ENCODE data around the gene LRRTM4. TPM values are rescaled to one million over a fixed set of nuclear protein-coding genes. Genes with fewer than 3 reads are reported as not detected.
"Not testable (repeated sequence)": the region's sequence is repeated elsewhere in the genome, so short reads cannot be mapped to it uniquely, and the experiment has no call there.

Gene LRRTM4
- total and polyA plus RNA-seq, 2 of the 13 experiments (the other 11 are each of a cell fraction or from before 2014, with no cell fraction given) = 1.2 TPM

DNA sequence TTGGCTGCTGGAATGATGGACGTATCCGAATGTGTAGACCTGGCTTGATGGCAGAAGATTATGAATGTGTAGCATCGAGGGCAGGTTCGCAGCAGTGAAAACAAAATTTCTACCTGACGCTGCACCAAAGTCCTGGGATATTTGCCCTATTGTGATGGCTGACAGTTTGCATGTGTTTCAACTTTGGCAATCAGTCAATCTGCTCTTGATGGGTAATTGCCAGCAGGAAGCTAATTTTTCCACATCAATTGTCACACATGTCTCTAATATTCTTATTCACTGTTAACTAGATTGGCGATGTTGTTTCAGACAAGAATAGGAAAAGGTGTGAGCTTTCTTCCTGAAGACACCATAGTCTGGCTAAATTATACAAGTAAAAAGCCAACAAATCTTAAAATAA is 821.3 kb downstream of the LRRTM4 start (continued):
- TF ChIP-seq, protein P1, sequence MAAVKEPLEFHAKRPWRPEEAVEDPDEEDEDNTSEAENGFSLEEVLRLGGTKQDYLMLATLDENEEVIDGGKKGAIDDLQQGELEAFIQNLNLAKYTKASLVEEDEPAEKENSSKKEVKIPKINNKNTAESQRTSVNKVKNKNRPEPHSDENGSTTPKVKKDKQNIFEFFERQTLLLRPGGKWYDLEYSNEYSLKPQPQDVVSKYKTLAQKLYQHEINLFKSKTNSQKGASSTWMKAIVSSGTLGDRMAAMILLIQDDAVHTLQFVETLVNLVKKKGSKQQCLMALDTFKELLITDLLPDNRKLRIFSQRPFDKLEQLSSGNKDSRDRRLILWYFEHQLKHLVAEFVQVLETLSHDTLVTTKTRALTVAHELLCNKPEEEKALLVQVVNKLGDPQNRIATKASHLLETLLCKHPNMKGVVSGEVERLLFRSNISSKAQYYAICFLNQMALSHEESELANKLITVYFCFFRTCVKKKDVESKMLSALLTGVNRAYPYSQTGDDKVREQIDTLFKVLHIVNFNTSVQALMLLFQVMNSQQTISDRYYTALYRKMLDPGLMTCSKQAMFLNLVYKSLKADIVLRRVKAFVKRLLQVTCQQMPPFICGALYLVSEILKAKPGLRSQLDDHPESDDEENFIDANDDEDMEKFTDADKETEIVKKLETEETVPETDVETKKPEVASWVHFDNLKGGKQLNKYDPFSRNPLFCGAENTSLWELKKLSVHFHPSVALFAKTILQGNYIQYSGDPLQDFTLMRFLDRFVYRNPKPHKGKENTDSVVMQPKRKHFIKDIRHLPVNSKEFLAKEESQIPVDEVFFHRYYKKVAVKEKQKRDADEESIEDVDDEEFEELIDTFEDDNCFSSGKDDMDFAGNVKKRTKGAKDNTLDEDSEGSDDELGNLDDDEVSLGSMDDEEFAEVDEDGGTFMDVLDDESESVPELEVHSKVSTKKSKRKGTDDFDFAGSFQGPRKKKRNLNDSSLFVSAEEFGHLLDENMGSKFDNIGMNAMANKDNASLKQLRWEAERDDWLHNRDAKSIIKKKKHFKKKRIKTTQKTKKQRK (IDR thresholded peaks at IDR 0.05; ENCODE audit: low read length) = no peak
- TF ChIP-seq SETDB1 (CRISPR knock-in tag; IDR thresholded peaks at IDR 0.05; ENCODE audit: borderline replicate concordance) = no peak

DNA sequence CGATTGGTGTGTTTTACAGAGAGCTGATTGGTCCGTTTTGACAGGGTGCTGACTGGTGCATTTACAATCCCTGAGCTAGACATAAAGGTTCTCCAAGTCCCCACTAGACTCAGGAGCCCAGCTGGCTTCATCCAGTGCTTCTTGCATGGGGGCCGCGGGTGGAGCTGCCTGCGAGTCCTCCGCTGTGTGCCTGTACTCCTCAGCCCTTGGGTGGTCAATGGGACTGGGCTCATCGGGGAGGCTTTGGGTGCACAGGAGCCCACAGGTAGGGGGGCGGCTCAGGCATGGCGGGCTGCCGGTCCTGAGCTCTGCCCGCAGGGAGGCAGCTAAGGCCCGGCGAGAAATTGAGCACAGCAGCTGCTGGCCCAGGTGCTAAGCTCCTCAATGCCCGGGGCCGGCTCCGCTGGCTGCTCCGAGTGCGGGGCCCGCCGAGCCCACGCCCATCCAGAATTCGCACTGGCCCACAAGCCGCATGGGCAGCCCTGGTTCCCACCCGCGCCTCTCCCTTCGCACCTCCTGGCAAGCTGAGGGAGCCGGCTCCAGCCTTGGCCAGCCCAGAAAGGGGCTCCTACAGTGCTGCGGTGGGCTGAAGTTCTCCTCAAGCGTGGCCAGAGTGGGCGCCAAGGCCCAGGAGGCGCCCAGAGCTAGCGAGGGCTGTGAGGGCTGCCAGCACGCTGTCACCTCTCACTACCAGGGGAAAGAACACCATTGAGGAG is 824.0 kb downstream of the LRRTM4 start:
- BruUV-seq (replicated peaks); H3K27ac ChIP-seq (ENCODE audit: extremely low read length, insufficient read depth, low read length); H3K27me3 ChIP-seq (ENCODE audit: control insufficient read depth in 1 of 2, insufficient read depth in 2 of 2, low read length in 2 of 2); H3K9ac ChIP-seq (ENCODE audit: insufficient read depth, low read depth, low read length); H3K9me3 ChIP-seq (ENCODE audit: low read length); H3K4me3 ChIP-seq (replicated peaks in 1 of 3; ENCODE audit: insufficient read depth in 1 of 3, low read depth in 2 of 3, low read length in 3 of 3); POLR2A ChIA-PET; DNase-seq (ENCODE audit: low spot score); H4K20me1 ChIP-seq (ENCODE audit: insufficient read depth, low read length); in situ Hi-C loops (cut with HindIII; ENCODE audit: extremely low pct_ligation_motif_present, low pct_unique_long_range_greater_than_20kb); H3K4me2 ChIP-seq (ENCODE audit: low read depth, low read length); H3K4me1 ChIP-seq (ENCODE audit: insufficient read depth, low read length); H2AFZ ChIP-seq (ENCODE audit: low read length); H3K79me2 ChIP-seq (ENCODE audit: insufficient read depth, low read length); ATAC-seq; H3K36me3 ChIP-seq (replicated peaks in 1 of 2; ENCODE audit: control insufficient read depth in 1 of 2, insufficient read depth in 2 of 2, low read length in 2 of 2); FAIRE-seq; intact Hi-C loops (cut with micrococcal nuclease; ENCODE audit: unreplicated experiment); CTCF ChIA-PET (ENCODE audit: low intra/inter-chr PET ratio, low total read pairs): not testable (repeated sequence)
- peak; percentile 26 for TF ChIP-seq HNRNPLL (IDR thresholded peaks at IDR 0.05; ENCODE audit: low read depth, low read length, poor library complexity, severe bottlenecking)
- WGBS (ENCODE audit: low lambda C conversion rate) = 50% methylated on average over 14 of the region's 33 CpGs

Small RNA genes within 50 kb of the gene (small RNA-seq; reads per million reads assigned to genes)
- 0 reads per million in 3 experiments for gene RNA5SP98 (ENCODE audit: insufficient read depth in 2 of 3, insufficient read length in 3 of 3, low read depth in 2 of 3, low replicate concordance in 1 of 3)
